OCI-LY1 (cell line): ENCODE data around the gene PJVK.

Source experiments
- EZH2 ChIP-seq: fragments of 200-600 bp; sonication (generic), shearing (Covaris generic); IDR thresholded peaks from 2 replicates; pipeline ENCODE4 v1.8.0; 2017; ENCODE audit warnings: borderline replicate concordance, mixed run types, mild to moderate bottlenecking, antibody characterized with exemption, low read length, moderate library complexity, mixed read lengths
- TF ChIP-seq, protein P1 (sequence below): fragments of 200-600 bp; sonication (generic), shearing (Covaris generic); IDR thresholded peaks from 2 replicates; pipeline ENCODE4 v1.5.1; 2017; ENCODE audit warnings: mild to moderate bottlenecking, antibody characterized with exemption, low read length, moderate library complexity, mixed read lengths

DNA sequence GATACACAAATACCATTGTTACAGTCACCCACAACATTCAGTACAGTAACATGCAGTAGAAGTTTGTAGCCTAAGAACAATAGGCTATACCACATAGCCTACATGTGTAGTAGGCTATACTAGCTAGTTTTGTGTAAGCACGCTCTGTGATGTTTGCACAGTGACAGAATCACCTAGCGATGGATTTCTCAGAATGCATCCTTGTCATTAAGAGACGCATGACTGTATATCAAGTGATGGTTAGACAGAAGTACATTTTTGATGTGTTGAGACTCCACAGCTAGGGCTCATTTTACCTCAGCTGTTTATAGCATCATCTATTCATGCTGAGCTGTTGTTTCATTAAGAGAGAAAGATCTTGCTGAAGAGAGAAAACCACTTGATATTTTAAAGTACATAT lies 48.5 kb downstream of the PJVK start:
- TF ChIP-seq, protein P1, sequence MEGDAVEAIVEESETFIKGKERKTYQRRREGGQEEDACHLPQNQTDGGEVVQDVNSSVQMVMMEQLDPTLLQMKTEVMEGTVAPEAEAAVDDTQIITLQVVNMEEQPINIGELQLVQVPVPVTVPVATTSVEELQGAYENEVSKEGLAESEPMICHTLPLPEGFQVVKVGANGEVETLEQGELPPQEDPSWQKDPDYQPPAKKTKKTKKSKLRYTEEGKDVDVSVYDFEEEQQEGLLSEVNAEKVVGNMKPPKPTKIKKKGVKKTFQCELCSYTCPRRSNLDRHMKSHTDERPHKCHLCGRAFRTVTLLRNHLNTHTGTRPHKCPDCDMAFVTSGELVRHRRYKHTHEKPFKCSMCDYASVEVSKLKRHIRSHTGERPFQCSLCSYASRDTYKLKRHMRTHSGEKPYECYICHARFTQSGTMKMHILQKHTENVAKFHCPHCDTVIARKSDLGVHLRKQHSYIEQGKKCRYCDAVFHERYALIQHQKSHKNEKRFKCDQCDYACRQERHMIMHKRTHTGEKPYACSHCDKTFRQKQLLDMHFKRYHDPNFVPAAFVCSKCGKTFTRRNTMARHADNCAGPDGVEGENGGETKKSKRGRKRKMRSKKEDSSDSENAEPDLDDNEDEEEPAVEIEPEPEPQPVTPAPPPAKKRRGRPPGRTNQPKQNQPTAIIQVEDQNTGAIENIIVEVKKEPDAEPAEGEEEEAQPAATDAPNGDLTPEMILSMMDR: no peak
- no peak for TF ChIP-seq EZH2
